Smooth muscle cell (in vitro differentiated cells): ENCODE results near the gene MACROD1. TPM values are rescaled to one million over a fixed set of nuclear protein-coding genes. Genes with fewer than 3 reads are reported as not detected.

Experiments used
- DNase-seq: peaks from one replicate; lab custom pipeline; 2025; ENCODE audit not compliant: unreplicated experiment; lab: John Stamatoyannopoulos, UW
- H2AFZ ChIP-seq: fragments of 200-600 bp; sonication (generic); 2 replicates; pipeline ENCODE4 v1.6.0; 2016; ENCODE audit warnings: antibody characterized with exemption, low read depth, mild to moderate bottlenecking
- H3F3A ChIP-seq: fragments of 200-600 bp; sonication (generic); 2 replicates; pipeline ENCODE4 v1.6.0; 2017; ENCODE audit warnings: antibody characterized with exemption, low read depth
- H3K27ac ChIP-seq: fragments of 200-600 bp; sonication (generic); 2 replicates; pipeline ENCODE4 v1.5.1; 2016; ENCODE audit warnings: low read depth, mild to moderate bottlenecking
- H3K27me3 ChIP-seq: fragments of 200-600 bp; sonication (generic); 2 replicates; pipeline ENCODE4 v1.6.1; 2016; ENCODE audit warnings: low read depth, mild to moderate bottlenecking
- H3K36me3 ChIP-seq: fragments of 200-600 bp; sonication (generic); 2 replicates; pipeline ENCODE4 v1.5.1; 2016; ENCODE audit warnings: low read depth
- H3K4me1 ChIP-seq: fragments of 200-600 bp; sonication (generic); 2 replicates; pipeline ENCODE4 v1.5.1; 2016; ENCODE audit warnings: low read depth
- H3K4me2 ChIP-seq: fragments of 200-600 bp; sonication (generic); 2 replicates; pipeline ENCODE4 v1.6.0; 2016; ENCODE audit warnings: mild to moderate bottlenecking
- H3K4me3 ChIP-seq: fragments of 200-600 bp; sonication (generic); 2 replicates; pipeline ENCODE4 v1.5.1; 2016; ENCODE audit warnings: mild to moderate bottlenecking
- H3K79me2 ChIP-seq: fragments of 200-600 bp; sonication (generic); 2 replicates; pipeline ENCODE4 v1.6.0; 2016; ENCODE audit warnings: low read depth, mild to moderate bottlenecking
- H3K9ac ChIP-seq: fragments of 200-600 bp; sonication (generic); 2 replicates; pipeline ENCODE4 v1.6.0; 2016; ENCODE audit warnings: low read depth
- H3K9me3 ChIP-seq: fragments of 200-600 bp; sonication (generic); replicated peaks from 2 replicates; pipeline ENCODE4 v1.5.1; 2016; ENCODE audit warnings: low read depth
- H4K20me1 ChIP-seq: fragments of 200-600 bp; sonication (generic); 2 replicates; pipeline ENCODE4 v1.6.0; 2016; ENCODE audit warnings: low read depth
- CTCF ChIP-seq: fragments of 200-600 bp; sonication (generic); IDR thresholded peaks from 2 replicates; pipeline ENCODE4 v1.5.1; 2017; ENCODE audit warnings: borderline replicate concordance, mild to moderate bottlenecking, antibody characterized with exemption; ENCODE audit not compliant: insufficient read depth, poor library complexity, severe bottlenecking
- WGBS: methylation state at CpG from one replicate; pipeline ENCODE4 v1.1.7; 2016; ENCODE audit warnings: low lambda C conversion rate; 5-methylcytosine and 5-hydroxymethylcytosine counted together
- polyA plus RNA-seq: library from polyadenylated mRNA; unstranded; fragments of >200 nt; fragmentation: Nextera tagmentation; extraction: Ambion mirVana; gene quantifications from 2 replicates; pipeline ENCODE4 v1.2.1, GENCODE V29; 2016
- total RNA-seq: library from RNA; depleted of rRNA; stranded (reverse); fragments of >200 nt; gene quantifications from 2 replicates; pipeline ENCODE4 v1.2.3, GENCODE V29; 2014

The MACROD1 gene
- total and polyA plus RNA-seq, 2 experiments from 2014 or later, result 9.2 to 32.6 TPM

DNA sequence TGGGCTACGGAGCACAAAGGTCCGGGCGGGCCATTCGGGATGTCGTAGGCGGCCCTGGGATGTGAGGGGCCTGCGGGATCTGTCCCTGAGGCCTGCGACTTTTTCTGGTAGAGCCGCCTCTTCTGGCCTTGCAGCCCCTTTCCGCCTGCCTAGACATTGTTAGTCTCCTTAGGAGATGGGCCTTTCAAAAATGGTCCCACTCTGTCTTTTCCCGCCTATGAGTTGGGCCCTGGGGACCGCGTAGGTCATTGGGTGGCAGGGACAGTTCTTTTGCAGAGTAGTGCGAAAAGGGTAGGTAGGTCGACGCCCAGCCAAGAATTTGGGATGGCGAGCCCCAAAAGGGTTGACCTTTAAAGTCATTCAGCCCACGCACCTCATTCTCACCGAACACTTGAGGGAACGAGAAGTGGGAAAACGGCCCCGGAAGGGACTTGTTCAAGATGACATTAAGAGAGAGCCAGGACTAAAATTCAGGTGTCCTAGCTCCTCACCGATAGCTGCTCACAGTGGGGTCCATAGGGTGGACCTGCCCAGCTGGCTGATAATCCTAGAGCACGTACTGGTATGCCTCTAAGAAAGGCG is 178.9 kb downstream of the MACROD1 start:
- peaks cover 39% of the 10 kb centered on the region for H4K20me1 ChIP-seq
- no peaks in the 10 kb centered on the region for H3K36me3 ChIP-seq
- H3K27ac ChIP-seq, result peak overlapping the region; percentile 76
- no peak for TF ChIP-seq CTCF
- H3K4me1 ChIP-seq, result peaks cover 13% of the 10 kb centered on the region
- H3F3A ChIP-seq, result no peaks in the 10 kb centered on the region
- WGBS, result 39% methylated on average over 25 of the region's 25 CpGs
- peak overlapping the region; percentile 76 for H3K4me3 ChIP-seq
- peak overlapping the region; percentile 88 for H3K9ac ChIP-seq
- no peaks in the 10 kb centered on the region for H3K9me3 ChIP-seq
- no peak for DNase-seq
- H2AFZ ChIP-seq, result no peak overlapping the region
- H3K27me3 ChIP-seq, result no peaks in the 10 kb centered on the region
- peaks cover 37% of the 10 kb centered on the region for H3K79me2 ChIP-seq
- H3K4me2 ChIP-seq, result peak overlapping the region; percentile 95

DNA sequence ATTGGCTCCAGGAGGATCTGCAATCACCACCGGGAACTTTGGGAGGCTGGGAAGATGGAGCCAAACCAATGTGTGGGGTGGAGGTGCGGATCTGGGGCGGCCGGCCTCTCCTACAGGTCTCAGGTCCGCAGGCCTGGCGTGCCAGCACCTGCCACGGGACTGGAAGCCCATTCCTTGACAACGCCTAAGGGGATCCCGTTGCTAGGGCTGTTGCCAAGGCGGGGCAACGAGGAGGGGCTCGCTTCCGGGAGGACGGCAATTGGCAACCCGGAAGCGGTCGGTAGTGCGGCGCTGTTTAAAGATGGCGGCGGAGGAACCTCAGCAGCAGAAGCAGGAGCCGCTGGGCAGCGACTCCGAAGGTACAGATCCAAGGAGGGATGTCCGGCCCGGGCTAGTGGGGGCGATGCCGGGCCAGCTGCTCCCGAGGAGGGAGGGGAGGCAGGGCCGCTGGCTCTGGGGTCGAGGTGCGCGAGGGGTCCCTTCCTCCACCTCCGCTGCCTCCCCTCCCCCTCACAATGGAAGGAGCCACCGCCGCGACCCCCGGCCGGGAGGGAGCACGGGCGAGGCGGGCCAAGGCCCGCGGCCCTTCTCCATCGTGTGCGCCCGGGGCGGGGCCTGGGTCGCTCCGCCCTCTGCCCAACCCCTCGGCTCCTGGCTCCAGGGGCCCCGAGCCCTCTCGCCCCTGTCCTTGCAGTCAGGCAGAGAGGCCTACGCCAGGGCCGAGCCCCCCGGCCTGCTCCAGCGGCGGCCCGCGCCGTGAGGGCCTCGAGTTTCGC is 179.6 kb downstream of the MACROD1 start, which contains the start of gene OTUB1:
OTUB1 (plus strand) TSS at position 283 of the 776 bp plus-strand sequence; CDS start at position 302, 19 bp downstream.
- no peaks in the 10 kb centered on the region for H3K36me3 ChIP-seq
- peaks cover 32% of the 10 kb centered on the region for H4K20me1 ChIP-seq
- no peaks in the 10 kb centered on the region for H3F3A ChIP-seq
- peak; percentile 42 for DNase-seq
- H3K27ac ChIP-seq, result peak within 1 kb of the TSS; percentile 76
- H3K4me2 ChIP-seq, result peak within 1 kb of the TSS; percentile 95
- WGBS, result 1% methylated on average over 48 of the region's 63 CpGs
- H3K27me3 ChIP-seq, result no peaks in the 10 kb centered on the region
- H3K4me3 ChIP-seq, result peak within 1 kb of the TSS; percentile 76
- TF ChIP-seq CTCF, result no peak
- peaks cover 13% of the 10 kb centered on the region for H3K4me1 ChIP-seq
- H2AFZ ChIP-seq, result peak within 1 kb of the TSS; percentile 33
- peaks cover 32% of the 10 kb centered on the region for H3K79me2 ChIP-seq
- peak within 1 kb of the TSS; percentile 88 for H3K9ac ChIP-seq
- no peaks in the 10 kb centered on the region for H3K9me3 ChIP-seq

GRCh38 chr11:63985812-63986155 is 180.1 kb downstream of the MACROD1 start:
- Histone ChIP-seq H3K27me3 (no peaks in the 10 kb centered on the region), H4K20me1 (peaks cover 27% of the 10 kb centered on the region), H3K79me2 (peaks cover 31% of the 10 kb centered on the region), H3K36me3 (no peaks in the 10 kb centered on the region), H3K4me2 (peak overlapping the region; percentile 95), H3K9ac (peak overlapping the region; percentile 88), H3K9me3 (no peaks in the 10 kb centered on the region), H3K4me3 (peak overlapping the region; percentile 76), H3F3A (no peaks in the 10 kb centered on the region), H3K27ac (peak overlapping the region; percentile 76), H3K4me1 (peaks cover 13% of the 10 kb centered on the region), H2AFZ (peak overlapping the region; percentile 33)
- TF ChIP-seq CTCF, result no peak
- 20% methylated on average over 18 of the region's 18 CpGs for WGBS
- DNase-seq, result no peak
